Adrenal gland (tissue), 5 donors: ENCODE results near the gene USP53.

Experiments
- CTCF ChIP-seq, 6 experiments: fragments of 450-650 bp in 4 of 6; fragments of 200-600 bp in 2 of 6; sonication (generic) in 1 of 6; IDR thresholded peaks; 1 replicate in 5 of 6; 2 replicates in 1 of 6; pipeline versions ENCODE4 v1.5.1 to v1.8.0; 2016 to 2021; ENCODE audit warnings: antibody characterized with exemption in 6 of 6, mild to moderate bottlenecking in 2 of 6, moderate library complexity in 1 of 6
- POLR2A ChIP-seq, 2 donors: fragments of 450-650 bp; IDR thresholded peaks; one replicate each; pipeline ENCODE4 v1.6.1; 2017; ENCODE audit warnings: antibody characterized with exemption in 2 of 2, mild to moderate bottlenecking in 2 of 2, moderate library complexity in 1 of 2
- donor health status: DM: no; HTN: no; CAD: no.

DNA sequence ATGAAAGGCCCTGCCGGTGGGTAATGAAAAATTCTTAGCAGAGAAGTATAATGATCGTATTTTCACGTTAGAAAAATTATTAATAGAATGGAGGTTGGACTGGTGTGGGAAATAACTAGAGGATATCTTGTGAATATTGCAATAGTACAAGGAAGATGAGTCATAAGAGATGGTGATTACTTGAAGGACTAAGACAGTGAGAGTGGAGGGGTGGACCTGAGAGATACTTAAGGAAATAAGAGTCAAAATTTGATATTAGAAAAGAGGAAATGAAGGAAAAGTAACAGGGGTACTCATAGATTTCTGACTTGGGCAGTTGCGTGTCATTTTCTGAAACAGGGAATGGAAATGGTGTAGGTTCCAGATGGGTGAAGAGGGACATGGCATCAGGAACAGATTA, 1.7 kb upstream of the USP53 start:
- no peak for TF ChIP-seq CTCF (IDR thresholded peaks at IDR 0.05)
- no peak for TF ChIP-seq POLR2A (IDR thresholded peaks at IDR 0.05)
